HEK293T (cell line): ENCODE data around the gene ABR.

Experiments used
- CTCF ChIA-PET: fragments of 350-600 bp; formaldehyde crosslinking; extraction: SDS; loops from one replicate; lab custom pipeline; 2021; ENCODE audit warnings: antibody characterized with exemption, inconsistent platforms; lab: Yijun Ruan, JAX
- POLR2A ChIA-PET: fragments of 350-600 bp; formaldehyde crosslinking; extraction: SDS; loops from one replicate; lab custom pipeline; 2020; ENCODE audit warnings: antibody characterized with exemption, inconsistent platforms; lab: Yijun Ruan, JAX
- DNase-seq: peaks from one replicate; pipeline ENCODE4 v3.0.0; 2012; ENCODE audit warnings: mixed read lengths; ENCODE audit errors: extremely low spot score
- ARNT ChIP-seq: fragments of 450-650 bp; IDR thresholded peaks from 2 replicates; pipeline ENCODE4 v1.6.1; 2017; ENCODE audit warnings: mild to moderate bottlenecking
- BHLHE40 ChIP-seq: fragments of 450-650 bp; IDR thresholded peaks from 2 replicates; pipeline ENCODE4 v1.6.1; 2016; ENCODE audit warnings: mild to moderate bottlenecking, moderate library complexity, borderline replicate concordance
- CTBP1 ChIP-seq: fragments of 450-650 bp; IDR thresholded peaks from 2 replicates; pipeline ENCODE4 v1.6.1; 2016; ENCODE audit warnings: borderline replicate concordance
- ELF4 ChIP-seq: fragments of 450-650 bp; IDR thresholded peaks from 2 replicates; pipeline ENCODE4 v1.6.1; 2017; ENCODE audit warnings: antibody characterized with exemption
- FOXA1 ChIP-seq: fragments of 450-650 bp; IDR thresholded peaks from 2 replicates; pipeline ENCODE4 v1.6.1; 2016; ENCODE audit warnings: mild to moderate bottlenecking
- FOXK2 ChIP-seq: fragments of 450-650 bp; IDR thresholded peaks from 2 replicates; pipeline ENCODE4 v1.6.1; 2016; ENCODE audit warnings: mild to moderate bottlenecking
- FOXM1 ChIP-seq: fragments of 450-650 bp; IDR thresholded peaks from 2 replicates; pipeline ENCODE4 v1.6.1; 2017; ENCODE audit warnings: mild to moderate bottlenecking, borderline replicate concordance
- HDGF ChIP-seq: fragments of 450-650 bp; IDR thresholded peaks from 2 replicates; pipeline ENCODE4 v1.6.1; 2017; ENCODE audit warnings: antibody characterized with exemption, borderline replicate concordance
- L3MBTL2 ChIP-seq: fragments of 450-650 bp; conservative IDR thresholded peaks from 2 replicates; pipeline ENCODE4 v1.6.1; 2016; ENCODE audit warnings: mild to moderate bottlenecking
- LEF1 ChIP-seq: fragments of 450-650 bp; IDR thresholded peaks from 2 replicates; pipeline ENCODE4 v1.6.1; 2017; ENCODE audit warnings: mild to moderate bottlenecking, borderline replicate concordance
- NFRKB ChIP-seq: fragments of 450-650 bp; IDR thresholded peaks from 2 replicates; pipeline ENCODE4 v1.6.1; 2016; ENCODE audit warnings: mild to moderate bottlenecking, moderate library complexity
- PKNOX1 ChIP-seq: fragments of 450-650 bp; IDR thresholded peaks from 2 replicates; pipeline ENCODE4 v1.6.1; 2016
- SP1 ChIP-seq: fragments of 450-650 bp; IDR thresholded peaks from 2 replicates; pipeline ENCODE4 v1.6.1; 2017
- SUZ12 ChIP-seq: fragments of 450-650 bp; IDR thresholded peaks from 2 replicates; pipeline ENCODE4 v1.6.1; 2016; ENCODE audit warnings: mild to moderate bottlenecking
- TARDBP ChIP-seq: fragments of 450-650 bp; IDR thresholded peaks from 2 replicates; pipeline ENCODE4 v1.6.1; 2016
- ZNF384 ChIP-seq: fragments of 450-650 bp; IDR thresholded peaks from 2 replicates; pipeline ENCODE4 v1.6.1; 2016

Gene ABR

GRCh38 chr17:1008008-1008761 is 171.6 kb downstream of the ABR start:
- no peak for TF ChIP-seq FOXA1
- no peak for TF ChIP-seq TARDBP
- no peak for TF ChIP-seq HDGF
- no peak for TF ChIP-seq FOXK2
- no peak for TF ChIP-seq PKNOX1
- TF ChIP-seq NFRKB = no peak
- TF ChIP-seq ZNF384 = no peak
- no peak for TF ChIP-seq CTBP1
- TF ChIP-seq L3MBTL2 = no peak
- TF ChIP-seq ARNT = no peak
- no peak for TF ChIP-seq BHLHE40
- TF ChIP-seq ELF4 = no peak
- no peak for TF ChIP-seq FOXM1
- TF ChIP-seq SUZ12 = no peak
- no peak for TF ChIP-seq LEF1
- no peak for TF ChIP-seq SP1
- ChIA-PET POLR2A (no interaction called here), CTCF (no interaction called here)
- no peak for DNase-seq

- DNase-seq = no peak
- no peak for TF ChIP-seq HDGF
- no peak for TF ChIP-seq ELF4
- no peak for TF ChIP-seq PKNOX1
- no peak for TF ChIP-seq SUZ12
- TF ChIP-seq SP1 = no peak
- no peak for TF ChIP-seq NFRKB
- no peak for TF ChIP-seq ARNT
- ChIA-PET POLR2A (interaction anchor here (0.7 kb wide), 1 partner anchor 10 kb away, joined by 3 read pairs; the partner anchor contains the start of gene TIMM22), CTCF (no interaction called here)
Observed at GRCh38 chr17:1007310-1008007, 172.3 kb downstream of the ABR start.

- ChIA-PET POLR2A (no interaction called here), CTCF (no interaction called here)
- no peak for TF ChIP-seq L3MBTL2
- no peak for DNase-seq
Observed at GRCh38 chr17:1006054-1006453, 173.7 kb downstream of the ABR start.

GRCh38 chr17:1005361-1005946 is 174.3 kb downstream of the ABR start:
- DNase-seq = no peak
- POLR2A ChIA-PET = no interaction called here
- CTCF ChIA-PET = no interaction called here
- TF ChIP-seq SUZ12 (no peak), FOXM1 (no peak), FOXK2 (no peak), L3MBTL2 (no peak)

- ChIA-PET POLR2A (no interaction called here), CTCF (no interaction called here)
- TF ChIP-seq BHLHE40 = no peak
- no peak for TF ChIP-seq SP1
- TF ChIP-seq HDGF = no peak
- no peak for TF ChIP-seq FOXK2
- TF ChIP-seq FOXA1 = no peak
- no peak for TF ChIP-seq SUZ12
- TF ChIP-seq NFRKB = no peak
- no peak for TF ChIP-seq LEF1
- TF ChIP-seq CTBP1 = no peak
- no peak for TF ChIP-seq ZNF384
- TF ChIP-seq PKNOX1 = no peak
- no peak for TF ChIP-seq FOXM1
- TF ChIP-seq TARDBP = no peak
- TF ChIP-seq L3MBTL2 = no peak
- no peak for TF ChIP-seq ELF4
- no peak for TF ChIP-seq ARNT
- no peak for DNase-seq
Observed at GRCh38 chr17:1004769-1005295, 174.9 kb downstream of the ABR start.

- TF ChIP-seq PKNOX1 = no peak
- no peak for TF ChIP-seq FOXM1
- no peak for DNase-seq
- CTCF ChIA-PET = no interaction called here
- POLR2A ChIA-PET = no interaction called here
Observed at GRCh38 chr17:1003972-1004768, 175.6 kb downstream of the ABR start.
